ENCODE data around the gene CHCHD3.

Gene CHCHD3

GRCh38 chr7:132751244-132751647, 330.6 kb downstream of the CHCHD3 start:
- TF ChIP-seq CTCF (IDR thresholded peaks at IDR 0.05; ENCODE audit: low read depth, low read length), result no peak
- DNase-seq (ENCODE audit: extremely low read depth, low read depth), result no peak

GRCh38 chr7:132750530-132751217, 331.2 kb downstream of the CHCHD3 start:
- TF ChIP-seq CTCF (IDR thresholded peaks at IDR 0.05; ENCODE audit: low read depth, low read length), result no peak
- no peak for DNase-seq (ENCODE audit: extremely low read depth, low read depth)

- no peak for DNase-seq (ENCODE audit: extremely low read depth, low read depth)
- TF ChIP-seq CTCF (IDR thresholded peaks at IDR 0.05; ENCODE audit: low read depth, low read length), result no peak
These were observed 331.8 kb downstream of the CHCHD3 start for GRCh38 chr7:132750096-132750495.

- DNase-seq (ENCODE audit: extremely low read depth, low read depth), result no peak
- no peak for TF ChIP-seq CTCF (IDR thresholded peaks at IDR 0.05; ENCODE audit: low read depth, low read length)
These were observed 336.4 kb downstream of the CHCHD3 start for GRCh38 chr7:132745510-132745909.

- TF ChIP-seq CTCF (IDR thresholded peaks at IDR 0.05; ENCODE audit: low read depth, low read length), result no peak
- no peak for DNase-seq (ENCODE audit: extremely low read depth, low read depth)
These were observed 337.9 kb downstream of the CHCHD3 start for GRCh38 chr7:132743974-132744373.

- no peak for TF ChIP-seq CTCF (IDR thresholded peaks at IDR 0.05; ENCODE audit: low read depth, low read length)
- peak; percentile 15 for DNase-seq (ENCODE audit: extremely low read depth, low read depth)
These were observed 339.7 kb downstream of the CHCHD3 start for GRCh38 chr7:132742189-132742612.

- no peak for DNase-seq (ENCODE audit: extremely low read depth, low read depth)
- no peak for TF ChIP-seq CTCF (IDR thresholded peaks at IDR 0.05; ENCODE audit: low read depth, low read length)
These were observed 341.7 kb downstream of the CHCHD3 start for GRCh38 chr7:132740176-132740575.

Measured in AG09319 (cell line).